H1 (cell line): ENCODE results near the gene FOXC2. TPM values are rescaled to one million over a fixed set of nuclear protein-coding genes. Genes with fewer than 3 reads are reported as not detected.

Source experiments
- MAFK ChIP-seq: IDR thresholded peaks from 2 replicates; pipeline ENCODE4 v1.6.1; 2012; ENCODE audit warnings: low read depth, mild to moderate bottlenecking, improper control_type of control experiment, low read length
- NRF1 ChIP-seq: IDR thresholded peaks from 2 replicates; pipeline ENCODE4 v1.6.1; 2011; ENCODE audit warnings: mild to moderate bottlenecking, low read depth, low read length, improper control_type of control experiment
- PHF8 ChIP-seq: fragments of 200-600 bp; sonication (generic); conservative IDR thresholded peaks from 2 replicates; pipeline ENCODE4 v1.7.1; 2012; ENCODE audit warnings: low read depth, mild to moderate bottlenecking, inconsistent platforms, low read length, moderate library complexity
- POU5F1 ChIP-seq: IDR thresholded peaks from 2 replicates; pipeline ENCODE4 v1.6.1; 2011; ENCODE audit warnings: low read depth, mild to moderate bottlenecking, low read length, moderate library complexity
- RXRA ChIP-seq: IDR thresholded peaks from 2 replicates; pipeline ENCODE4 v1.6.1; 2011; ENCODE audit warnings: low read depth, mild to moderate bottlenecking, low read length, moderate library complexity; ENCODE audit not compliant: insufficient read depth
- polyA plus RNA-seq, 7 experiments: library from polyadenylated mRNA; depleted of rRNA in 3 of 7; stranded (reverse) in 5 of 7; unstranded in 2 of 7; fragments of >200 nt in 5 of 7; fragments of 200-250 nt in 2 of 7; gene quantifications; 1 replicate in 5 of 7; 2 replicates in 1 of 7; 4 replicates in 1 of 7; pipeline versions ENCODE4 v1.2.1 to v1.2.3, GENCODE V29; 2011 to 2013; ENCODE audit warnings: missing spikeins in 2 of 7, mixed read lengths in 2 of 7
- total RNA-seq: library from RNA; stranded (reverse); fragmentation: NEBNext Ultra II Directional; extraction: Animal tissue kit (Norgen Biotek cat#: 25700); gene quantifications from 2 replicates; pipeline ENCODE4 v1.2.1, GENCODE V29; 2021
- TF ChIP-seq, protein P1 (sequence below), 3 experiments: IDR thresholded peaks; 1 replicate in 2 of 3; 2 replicates in 1 of 3; pipeline versions ENCODE4 v1.5.1 to v1.6.1; 2011; ENCODE audit warnings: low read length in 3 of 3, mild to moderate bottlenecking in 3 of 3, inconsistent platforms in 2 of 3, low read depth in 1 of 3, moderate library complexity in 1 of 3; ENCODE audit not compliant: insufficient read depth in 1 of 3; ENCODE audit errors: control extremely low read depth in 1 of 3

The FOXC2 gene
- total and polyA plus RNA-seq, 2 of the 8 experiments (the other 6 are each of a cell fraction or from before 2014, with no cell fraction given): 0.09 TPM; not detected in 1

GRCh38 chr16:86529160-86529559 lies 37.5 kb upstream of the FOXC2 start (continued):
- TF ChIP-seq, protein P1, sequence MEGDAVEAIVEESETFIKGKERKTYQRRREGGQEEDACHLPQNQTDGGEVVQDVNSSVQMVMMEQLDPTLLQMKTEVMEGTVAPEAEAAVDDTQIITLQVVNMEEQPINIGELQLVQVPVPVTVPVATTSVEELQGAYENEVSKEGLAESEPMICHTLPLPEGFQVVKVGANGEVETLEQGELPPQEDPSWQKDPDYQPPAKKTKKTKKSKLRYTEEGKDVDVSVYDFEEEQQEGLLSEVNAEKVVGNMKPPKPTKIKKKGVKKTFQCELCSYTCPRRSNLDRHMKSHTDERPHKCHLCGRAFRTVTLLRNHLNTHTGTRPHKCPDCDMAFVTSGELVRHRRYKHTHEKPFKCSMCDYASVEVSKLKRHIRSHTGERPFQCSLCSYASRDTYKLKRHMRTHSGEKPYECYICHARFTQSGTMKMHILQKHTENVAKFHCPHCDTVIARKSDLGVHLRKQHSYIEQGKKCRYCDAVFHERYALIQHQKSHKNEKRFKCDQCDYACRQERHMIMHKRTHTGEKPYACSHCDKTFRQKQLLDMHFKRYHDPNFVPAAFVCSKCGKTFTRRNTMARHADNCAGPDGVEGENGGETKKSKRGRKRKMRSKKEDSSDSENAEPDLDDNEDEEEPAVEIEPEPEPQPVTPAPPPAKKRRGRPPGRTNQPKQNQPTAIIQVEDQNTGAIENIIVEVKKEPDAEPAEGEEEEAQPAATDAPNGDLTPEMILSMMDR (IDR thresholded peaks at IDR 0.05; ENCODE audit: control extremely low read depth in 1 of 3, insufficient read depth in 1 of 3, low read depth in 1 of 3, low read length in 3 of 3): no peak
- no peak for TF ChIP-seq POU5F1
- no peak for TF ChIP-seq NRF1
- no peak for TF ChIP-seq MAFK
- TF ChIP-seq PHF8: no peak
- no peak for TF ChIP-seq RXRA
